Measurements from ENCODE around the gene NRG3.

Gene NRG3

DNA sequence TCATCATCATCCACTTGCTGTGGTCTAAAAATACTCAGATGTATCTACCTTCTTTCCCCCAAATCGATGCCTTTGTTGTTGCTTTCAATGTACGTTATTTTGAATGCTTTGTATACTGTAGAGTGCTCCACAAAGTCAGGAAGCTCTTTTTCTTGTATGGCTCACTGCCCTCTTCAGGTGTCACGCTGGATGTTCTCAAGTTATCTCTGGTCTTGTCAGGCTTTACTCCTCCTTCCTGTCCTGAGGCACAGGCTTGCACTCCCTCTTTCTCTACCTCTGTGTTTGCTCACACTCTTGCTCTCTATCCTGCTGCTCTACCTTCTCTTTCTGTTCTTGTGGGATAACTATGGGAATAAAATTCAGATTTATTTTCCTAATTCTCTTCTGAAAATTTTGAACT is 381.3 kb downstream of the NRG3 start:
- TF ChIP-seq, protein P1, sequence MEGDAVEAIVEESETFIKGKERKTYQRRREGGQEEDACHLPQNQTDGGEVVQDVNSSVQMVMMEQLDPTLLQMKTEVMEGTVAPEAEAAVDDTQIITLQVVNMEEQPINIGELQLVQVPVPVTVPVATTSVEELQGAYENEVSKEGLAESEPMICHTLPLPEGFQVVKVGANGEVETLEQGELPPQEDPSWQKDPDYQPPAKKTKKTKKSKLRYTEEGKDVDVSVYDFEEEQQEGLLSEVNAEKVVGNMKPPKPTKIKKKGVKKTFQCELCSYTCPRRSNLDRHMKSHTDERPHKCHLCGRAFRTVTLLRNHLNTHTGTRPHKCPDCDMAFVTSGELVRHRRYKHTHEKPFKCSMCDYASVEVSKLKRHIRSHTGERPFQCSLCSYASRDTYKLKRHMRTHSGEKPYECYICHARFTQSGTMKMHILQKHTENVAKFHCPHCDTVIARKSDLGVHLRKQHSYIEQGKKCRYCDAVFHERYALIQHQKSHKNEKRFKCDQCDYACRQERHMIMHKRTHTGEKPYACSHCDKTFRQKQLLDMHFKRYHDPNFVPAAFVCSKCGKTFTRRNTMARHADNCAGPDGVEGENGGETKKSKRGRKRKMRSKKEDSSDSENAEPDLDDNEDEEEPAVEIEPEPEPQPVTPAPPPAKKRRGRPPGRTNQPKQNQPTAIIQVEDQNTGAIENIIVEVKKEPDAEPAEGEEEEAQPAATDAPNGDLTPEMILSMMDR (IDR thresholded peaks at IDR 0.05) = no peak

DNA sequence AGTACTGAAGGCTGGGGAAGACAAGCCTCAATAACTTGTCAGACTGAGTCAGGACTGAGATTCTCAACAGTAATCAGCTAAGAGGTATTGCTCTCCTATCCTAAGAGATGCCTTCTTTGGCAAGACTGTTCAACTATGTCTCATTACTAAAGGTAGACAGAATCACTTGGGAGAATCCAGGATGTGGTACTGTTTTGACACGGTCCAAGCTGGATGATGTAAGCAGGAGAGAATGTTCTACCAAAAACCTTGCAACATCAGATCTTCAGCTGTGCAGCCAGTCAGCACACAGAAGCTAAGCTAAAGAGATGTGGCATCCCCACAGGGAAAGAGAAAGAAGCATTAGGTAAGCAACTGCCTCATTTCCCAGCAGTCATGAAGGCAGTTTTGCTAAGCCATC is 391.4 kb downstream of the NRG3 start:
- TF ChIP-seq, protein P1 (IDR thresholded peaks at IDR 0.05) = no peak

GRCh38 chr10:82267014-82267413 is 392.0 kb downstream of the NRG3 start:
- TF ChIP-seq, protein P1 (IDR thresholded peaks at IDR 0.05) = no peak

DNA sequence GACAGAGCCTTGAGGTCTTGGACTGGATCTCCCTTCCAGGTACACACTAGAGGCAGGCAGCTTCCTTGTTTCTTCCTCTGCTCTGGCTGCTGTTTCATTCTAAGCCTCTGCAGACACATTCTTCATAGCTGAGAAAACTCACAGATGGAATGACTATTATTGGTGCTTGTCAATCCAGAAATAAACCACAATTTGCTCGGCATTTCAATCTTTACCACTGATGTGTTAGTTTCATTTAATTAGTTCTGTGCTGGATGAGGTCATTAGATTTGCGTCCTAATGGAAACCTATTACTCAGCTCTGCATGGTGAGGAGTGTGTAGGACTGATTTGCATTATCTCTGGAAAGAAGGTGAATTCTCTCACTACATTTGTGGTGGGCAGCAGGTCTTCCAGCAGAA is 392.5 kb downstream of the NRG3 start:
- TF ChIP-seq, protein P1 (IDR thresholded peaks at IDR 0.05) = no peak

DNA sequence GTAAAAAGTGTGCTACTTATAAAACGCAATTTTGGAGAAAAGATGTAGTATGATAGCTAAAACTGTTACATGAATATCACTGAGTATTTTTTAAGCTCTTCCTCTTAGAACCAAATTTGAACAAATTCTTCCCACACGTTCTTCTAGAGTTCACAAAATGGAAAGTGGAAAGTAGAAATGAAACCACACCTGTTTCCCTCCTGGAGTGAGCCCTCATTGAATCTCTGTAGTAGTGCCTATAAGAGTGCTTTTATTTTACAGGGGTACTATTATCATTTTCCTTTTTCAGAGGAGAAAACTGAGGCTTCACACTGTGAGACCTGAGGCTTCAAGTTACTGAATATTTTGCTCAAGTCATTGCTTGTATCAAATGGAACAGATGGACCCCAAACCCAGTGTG is 393.0 kb downstream of the NRG3 start:
- TF ChIP-seq, protein P1 (IDR thresholded peaks at IDR 0.05) = no peak

DNA sequence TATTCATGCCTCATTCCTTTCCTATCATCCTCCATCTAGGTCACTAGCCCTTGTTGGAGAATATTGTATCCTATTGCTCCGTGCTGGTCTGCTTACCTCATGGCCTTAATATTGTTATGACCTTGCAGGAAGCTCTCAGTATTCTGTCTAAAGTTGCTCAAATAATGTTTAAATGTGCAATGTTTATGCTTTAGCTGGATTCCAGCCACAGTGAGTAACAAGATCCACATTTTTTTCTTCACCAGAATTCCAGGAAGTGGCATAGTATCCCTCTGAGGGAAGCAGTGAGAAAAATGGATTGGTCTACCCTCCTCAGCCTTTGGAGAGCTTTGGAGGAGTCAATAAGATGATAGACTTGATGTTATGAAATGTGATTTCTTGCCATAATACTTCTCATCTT is 402.6 kb downstream of the NRG3 start:
- TF ChIP-seq, protein P1 (IDR thresholded peaks at IDR 0.05) = no peak

DNA sequence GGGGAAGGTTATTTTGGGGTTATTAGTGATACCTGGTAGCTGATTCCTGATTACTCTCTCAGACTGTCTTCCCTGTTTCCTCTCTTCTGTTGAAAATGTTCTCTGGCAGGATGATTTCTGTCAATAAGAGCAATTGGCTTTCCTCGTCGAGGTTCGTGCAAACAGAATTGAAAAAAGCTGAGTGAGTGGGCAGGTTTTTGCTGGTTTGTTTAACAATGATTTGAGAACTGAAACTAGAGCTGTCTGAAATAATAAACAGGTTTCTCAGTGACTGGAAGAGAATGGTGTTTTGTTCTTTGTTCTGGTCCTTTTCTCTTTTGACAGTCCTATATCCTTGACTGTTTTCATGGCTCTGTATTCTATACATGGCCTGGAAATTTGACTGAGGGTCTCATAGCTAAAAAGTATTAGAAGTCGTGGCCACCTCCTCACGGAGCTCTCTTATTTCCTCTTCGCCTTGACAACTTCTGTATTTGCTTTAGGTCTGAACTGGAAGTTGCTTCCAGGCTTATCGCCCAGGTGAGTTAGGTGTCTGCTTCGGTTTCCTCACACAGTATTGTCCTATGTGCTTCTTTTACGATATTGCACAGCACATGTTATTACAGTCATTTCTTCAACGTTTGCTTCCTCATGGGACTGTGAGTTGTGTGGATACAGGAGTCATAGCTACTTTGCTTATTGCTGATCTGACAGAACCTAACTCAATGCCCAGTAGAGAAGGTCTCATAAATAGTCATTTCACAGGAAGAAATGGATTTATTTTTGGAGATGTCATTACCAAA is 403.6 kb downstream of the NRG3 start:
- TF ChIP-seq, protein P1 (IDR thresholded peaks at IDR 0.05) = no peak

All from LNCAP (cell line).